Glutamatergic neuron (in vitro differentiated cells): Measurements from ENCODE around the gene SLC35D1. TPM values are rescaled to one million over a fixed set of nuclear protein-coding genes. Genes with fewer than 3 reads are reported as not detected.

Experiments used
- DNase-seq: peaks from one replicate; pipeline ENCODE4 v3.0.0; 2022
- H3K27ac Mint-ChIP-seq: one replicate; pipeline ENCODE4 v1.8.0; 2020; ENCODE audit warnings: mild to moderate bottlenecking, mixed read lengths, inconsistent platforms; ENCODE audit not compliant: unreplicated experiment
- H3K27me3 Mint-ChIP-seq: one replicate; pipeline ENCODE4 v1.8.0; 2020; ENCODE audit warnings: mild to moderate bottlenecking, moderate library complexity, mixed read lengths, inconsistent platforms; ENCODE audit not compliant: unreplicated experiment
- H3K36me3 Mint-ChIP-seq: one replicate; pipeline ENCODE4 v1.8.0; 2020; ENCODE audit warnings: mild to moderate bottlenecking, mixed read lengths, inconsistent platforms; ENCODE audit not compliant: unreplicated experiment
- H3K4me1 Mint-ChIP-seq: one replicate; pipeline ENCODE4 v1.8.0; 2020; ENCODE audit warnings: mild to moderate bottlenecking, low read depth, mixed read lengths, inconsistent platforms; ENCODE audit not compliant: unreplicated experiment
- H3K4me3 Mint-ChIP-seq: one replicate; pipeline ENCODE4 v1.8.0; 2020; ENCODE audit warnings: mild to moderate bottlenecking, mixed read lengths, inconsistent platforms; ENCODE audit not compliant: unreplicated experiment
- H3K9me3 Mint-ChIP-seq: one replicate; pipeline ENCODE4 v1.8.0; 2020; ENCODE audit warnings: mild to moderate bottlenecking, moderate library complexity, mixed read lengths, inconsistent platforms; ENCODE audit not compliant: unreplicated experiment
- total RNA-seq: library from RNA; stranded (reverse); fragmentation: NEBNext Ultra II Directional; extraction: Animal tissue kit (Norgen Biotek cat#: 25700); gene quantifications from one replicate; pipeline ENCODE4 v1.2.1, GENCODE V29; 2021; ENCODE audit not compliant: unreplicated experiment
- TF ChIP-seq, protein P1 (sequence below): fragments of 200-600 bp; sonication (generic); IDR thresholded peaks from one replicate; pipeline ENCODE4 v1.5.0; 2021; ENCODE audit not compliant: partially characterized antibody, unreplicated experiment

The SLC35D1 gene
- total RNA-seq, 1 donor from 2014 or later: 2.7 TPM

DNA sequence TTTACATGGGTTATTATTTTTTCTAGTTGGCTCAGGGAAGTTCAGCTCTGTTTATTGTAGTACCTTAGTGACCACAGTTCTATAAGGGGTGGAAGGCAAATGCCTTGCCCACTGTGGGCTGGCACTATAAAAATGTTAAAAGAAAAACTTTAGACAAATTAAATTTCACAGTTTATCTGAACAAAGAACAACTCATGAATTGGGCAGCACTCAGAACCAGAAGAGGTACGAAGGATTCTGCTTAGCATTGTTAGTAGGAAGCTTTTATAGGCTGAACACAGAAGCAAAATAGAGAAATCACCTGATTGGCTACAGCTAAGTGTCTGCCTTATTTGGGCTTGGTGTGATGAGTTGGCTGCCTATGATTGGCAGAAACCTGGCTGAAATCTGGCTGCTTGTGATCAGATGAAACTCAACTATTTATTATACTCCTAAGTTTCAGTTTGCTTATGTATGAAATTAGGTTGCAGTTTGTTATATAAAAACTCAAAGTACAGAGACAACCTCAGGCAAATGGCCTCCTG, 35.8 kb upstream of the SLC35D1 start:
- H3K36me3 Mint-ChIP-seq: no peaks in the 10 kb centered on the region
- peaks cover under 1% of the 10 kb centered on the region for H3K9me3 Mint-ChIP-seq
- no peak for DNase-seq
- TF ChIP-seq, protein P1, sequence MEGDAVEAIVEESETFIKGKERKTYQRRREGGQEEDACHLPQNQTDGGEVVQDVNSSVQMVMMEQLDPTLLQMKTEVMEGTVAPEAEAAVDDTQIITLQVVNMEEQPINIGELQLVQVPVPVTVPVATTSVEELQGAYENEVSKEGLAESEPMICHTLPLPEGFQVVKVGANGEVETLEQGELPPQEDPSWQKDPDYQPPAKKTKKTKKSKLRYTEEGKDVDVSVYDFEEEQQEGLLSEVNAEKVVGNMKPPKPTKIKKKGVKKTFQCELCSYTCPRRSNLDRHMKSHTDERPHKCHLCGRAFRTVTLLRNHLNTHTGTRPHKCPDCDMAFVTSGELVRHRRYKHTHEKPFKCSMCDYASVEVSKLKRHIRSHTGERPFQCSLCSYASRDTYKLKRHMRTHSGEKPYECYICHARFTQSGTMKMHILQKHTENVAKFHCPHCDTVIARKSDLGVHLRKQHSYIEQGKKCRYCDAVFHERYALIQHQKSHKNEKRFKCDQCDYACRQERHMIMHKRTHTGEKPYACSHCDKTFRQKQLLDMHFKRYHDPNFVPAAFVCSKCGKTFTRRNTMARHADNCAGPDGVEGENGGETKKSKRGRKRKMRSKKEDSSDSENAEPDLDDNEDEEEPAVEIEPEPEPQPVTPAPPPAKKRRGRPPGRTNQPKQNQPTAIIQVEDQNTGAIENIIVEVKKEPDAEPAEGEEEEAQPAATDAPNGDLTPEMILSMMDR: no peak
- H3K27ac Mint-ChIP-seq: no peak overlapping the region
- H3K4me1 Mint-ChIP-seq: no peaks in the 10 kb centered on the region
- no peaks in the 10 kb centered on the region for H3K27me3 Mint-ChIP-seq
- no peak overlapping the region for H3K4me3 Mint-ChIP-seq

DNA sequence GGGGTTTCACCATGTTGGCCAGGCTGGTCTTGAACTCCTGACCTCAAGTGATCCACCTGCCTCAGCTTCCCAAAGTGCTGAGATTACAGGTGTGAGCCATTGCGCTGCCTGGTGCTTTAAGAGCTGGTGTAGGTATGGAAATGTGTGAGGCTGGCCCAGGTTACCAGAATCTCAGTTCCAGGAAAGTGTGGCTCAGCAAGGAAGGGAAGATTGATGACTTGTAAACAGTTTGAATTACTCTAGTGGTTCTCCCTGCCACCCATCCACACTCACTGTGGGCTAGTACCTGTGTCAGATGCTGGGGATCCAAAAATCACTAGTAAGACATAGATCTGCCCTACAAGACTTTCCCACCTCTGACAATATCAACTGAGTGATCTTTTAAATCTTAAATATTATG, 34.5 kb upstream of the SLC35D1 start:
- Mint-ChIP-seq H3K4me1 (no peaks in the 10 kb centered on the region), H3K27me3 (no peaks in the 10 kb centered on the region), H3K9me3 (peaks cover 2% of the 10 kb centered on the region), H3K27ac (no peak overlapping the region), H3K4me3 (no peak overlapping the region), H3K36me3 (no peaks in the 10 kb centered on the region)
- DNase-seq: no peak
- TF ChIP-seq, protein P1: no peak

DNA sequence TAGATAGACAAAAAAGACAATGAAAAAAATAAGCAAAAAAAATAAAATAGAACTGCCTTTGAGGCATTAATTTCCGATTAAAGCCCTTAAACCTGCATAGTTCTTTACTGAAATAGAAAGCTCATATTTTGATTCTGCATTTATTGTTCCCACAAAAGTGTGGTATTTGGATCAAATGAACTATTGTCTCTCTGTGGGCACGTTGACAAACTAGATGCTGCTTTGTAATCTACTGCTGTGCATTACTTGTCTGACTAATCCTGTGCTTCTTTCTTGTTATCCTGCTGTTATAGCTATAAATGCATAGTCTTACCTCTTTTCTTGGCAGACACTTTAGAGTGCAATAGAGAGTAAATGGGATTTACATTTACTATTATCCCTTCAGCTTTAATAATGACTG, 31.4 kb upstream of the SLC35D1 start:
- H3K27ac Mint-ChIP-seq: no peak overlapping the region
- DNase-seq: no peak
- H3K36me3 Mint-ChIP-seq: no peaks in the 10 kb centered on the region
- H3K4me3 Mint-ChIP-seq: no peak overlapping the region
- TF ChIP-seq, protein P1: no peak
- H3K9me3 Mint-ChIP-seq: peaks cover 2% of the 10 kb centered on the region
- H3K27me3 Mint-ChIP-seq: no peaks in the 10 kb centered on the region
- no peaks in the 10 kb centered on the region for H3K4me1 Mint-ChIP-seq

DNA sequence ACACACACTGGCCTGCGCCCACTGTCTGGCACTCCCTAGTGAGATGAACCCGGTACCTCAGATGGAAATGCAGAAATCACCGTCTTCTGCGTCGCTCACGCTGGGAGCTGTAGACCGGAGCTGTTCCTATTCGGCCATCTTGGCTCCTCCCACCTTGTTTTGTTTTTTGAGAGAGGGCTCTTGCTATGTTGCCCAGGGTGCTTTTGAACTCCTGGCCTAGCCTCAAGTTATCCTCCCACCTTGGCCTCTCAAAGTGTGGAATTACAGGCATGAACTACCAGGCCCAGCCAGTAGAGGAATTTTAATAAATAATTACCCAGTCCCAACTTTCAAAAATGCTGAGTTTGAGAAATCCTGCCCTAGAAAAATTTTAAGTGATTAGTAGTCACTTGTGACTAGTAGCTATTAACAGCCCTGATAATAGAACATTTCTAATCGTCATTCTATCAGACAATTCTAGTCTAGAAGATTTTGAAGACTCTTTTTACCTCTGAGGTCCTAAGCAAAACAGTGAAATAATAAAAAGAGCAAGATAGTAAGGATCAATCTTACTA, 30.9 kb upstream of the SLC35D1 start:
- H3K4me1 Mint-ChIP-seq: no peaks in the 10 kb centered on the region
- peaks cover 2% of the 10 kb centered on the region for H3K9me3 Mint-ChIP-seq
- H3K27me3 Mint-ChIP-seq: no peaks in the 10 kb centered on the region
- no peak overlapping the region for H3K4me3 Mint-ChIP-seq
- no peaks in the 10 kb centered on the region for H3K36me3 Mint-ChIP-seq
- no peak overlapping the region for H3K27ac Mint-ChIP-seq
- no peak for DNase-seq
- TF ChIP-seq, protein P1: no peak

DNA sequence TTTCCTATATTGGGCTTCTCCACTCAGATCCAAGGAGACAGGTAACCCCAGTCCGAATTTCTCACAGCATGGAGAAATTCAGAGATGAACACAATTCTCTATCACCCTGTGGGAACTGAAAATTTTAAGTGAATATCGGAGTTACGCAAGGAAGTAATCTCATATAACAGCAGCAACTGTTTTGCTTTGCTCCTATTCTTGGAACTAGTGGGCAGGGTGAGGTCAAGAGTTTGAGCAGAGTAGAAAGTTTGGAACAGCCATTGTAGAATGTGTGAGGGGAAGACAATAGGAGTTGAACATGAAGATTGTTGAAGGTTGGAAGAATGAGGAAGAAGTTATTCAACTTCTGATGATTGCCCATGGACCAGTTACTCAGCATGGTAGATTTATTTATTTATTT, 24.3 kb upstream of the SLC35D1 start:
- TF ChIP-seq, protein P1: no peak
- Mint-ChIP-seq H3K4me3 (no peak overlapping the region), H3K4me1 (no peaks in the 10 kb centered on the region), H3K9me3 (no peaks in the 10 kb centered on the region), H3K27ac (no peak overlapping the region), H3K36me3 (no peaks in the 10 kb centered on the region), H3K27me3 (no peaks in the 10 kb centered on the region)
- no peak for DNase-seq
